GM12865 (cell line): Measurements from ENCODE around the gene LSG1.

Source experiments
- DNase-seq: peaks from one replicate; pipeline ENCODE4 v3.0.0; 2010; ENCODE audit warnings: low read depth
- H3K4me3 ChIP-seq: 2 replicates; pipeline ENCODE4 v1.5.1; 2011; ENCODE audit warnings: mild to moderate bottlenecking, low read depth, low read length, control low read depth
- CTCF ChIP-seq: IDR thresholded peaks from 2 replicates; pipeline ENCODE4 v1.5.1; 2011; ENCODE audit warnings: low read length, control low read depth, low read depth, inconsistent platforms; ENCODE audit not compliant: insufficient read depth; ENCODE audit errors: missing control alignments

LSG1 gene

GRCh38 chr3:194659778-194660177 is 12.2 kb downstream of the LSG1 start:
- no peak for DNase-seq
- no peak overlapping the region for H3K4me3 ChIP-seq
- no peak for TF ChIP-seq CTCF

- no peak for DNase-seq
- no peak overlapping the region for H3K4me3 ChIP-seq
- no peak for TF ChIP-seq CTCF
Observed at GRCh38 chr3:194658477-194659242, 13.3 kb downstream of the LSG1 start.

- no peak for TF ChIP-seq CTCF
- no peak for DNase-seq
- H3K4me3 ChIP-seq: no peak overlapping the region
Observed at GRCh38 chr3:194657439-194657838, 14.6 kb downstream of the LSG1 start.

GRCh38 chr3:194654443-194654842 is 17.5 kb downstream of the LSG1 start:
- no peak for TF ChIP-seq CTCF
- H3K4me3 ChIP-seq: no peak overlapping the region
- peak; percentile 62 for DNase-seq

- H3K4me3 ChIP-seq: no peak overlapping the region
- DNase-seq: no peak
- no peak for TF ChIP-seq CTCF
Observed at GRCh38 chr3:194647747-194648146, 24.2 kb downstream of the LSG1 start.

GRCh38 chr3:194642769-194643168 is 29.2 kb downstream of the LSG1 start:
- no peak for DNase-seq
- H3K4me3 ChIP-seq: no peak overlapping the region
- TF ChIP-seq CTCF: no peak

GRCh38 chr3:194640829-194641228 is 31.2 kb downstream of the LSG1 start:
- TF ChIP-seq CTCF: peak; percentile 19
- H3K4me3 ChIP-seq: no peak overlapping the region
- DNase-seq: peak; percentile 31
